GM18517 (cell line): ENCODE data around the gene RPGR.

Experiments used
- ATAC-seq: cut with Tn5 transposase; IDR thresholded peaks from one replicate; pipeline ENCODE4 v1.9.1; 2021; ENCODE audit warnings: mild to moderate bottlenecking, moderate library complexity; ENCODE audit not compliant: unreplicated experiment

The RPGR gene

GRCh38 chrX:38327007-38327774, at the start of gene RPGR:
TSS of gene RPGR (minus strand) at chrX:38327509. CDS start at chrX:38327367, 142 bp downstream.
- peak; percentile 94 for ATAC-seq

GRCh38 chrX:38376747-38377146, 49.4 kb upstream of the RPGR start:
- ATAC-seq: no peak

- ATAC-seq: no peak
These were observed 48.6 kb upstream of the RPGR start for GRCh38 chrX:38375891-38376290.

- ATAC-seq: no peak
These were observed 47.1 kb upstream of the RPGR start for GRCh38 chrX:38374431-38374830.

GRCh38 chrX:38371641-38372040, 44.3 kb upstream of the RPGR start:
- ATAC-seq: no peak

- ATAC-seq: no peak
These were observed 41.5 kb upstream of the RPGR start for GRCh38 chrX:38368774-38369173.

- ATAC-seq: no peak
These were observed 38.6 kb upstream of the RPGR start for GRCh38 chrX:38365954-38366353.

- ATAC-seq: no peak
These were observed 35.7 kb upstream of the RPGR start for GRCh38 chrX:38363046-38363445.

- ATAC-seq: no peak
These were observed 30.7 kb upstream of the RPGR start for GRCh38 chrX:38357747-38358673.

GRCh38 chrX:38356401-38356800, 29.1 kb upstream of the RPGR start:
- ATAC-seq: no peak

- ATAC-seq: no peak
These were observed 25.1 kb upstream of the RPGR start, which contains the start of gene OTC for GRCh38 chrX:38352362-38352761. TSS of gene OTC (plus strand) at chrX:38352604. CDS start at chrX:38352697, 93 bp downstream.

- ATAC-seq: no peak
These were observed 24.0 kb upstream of the RPGR start for GRCh38 chrX:38351346-38351745.

- no peak for ATAC-seq
These were observed 19.8 kb upstream of the RPGR start for GRCh38 chrX:38347136-38347535.

- no peak for ATAC-seq
These were observed 18.8 kb upstream of the RPGR start for GRCh38 chrX:38346150-38346549.

GRCh38 chrX:38342853-38343778, 15.8 kb upstream of the RPGR start:
- no peak for ATAC-seq

GRCh38 chrX:38341442-38341841, 14.1 kb upstream of the RPGR start:
- ATAC-seq: no peak

- no peak for ATAC-seq
These were observed 9.4 kb upstream of the RPGR start for GRCh38 chrX:38336538-38337240.

- no peak for ATAC-seq
These were observed 8.1 kb upstream of the RPGR start for GRCh38 chrX:38335382-38335781.

- peak; percentile 42 for ATAC-seq
These were observed 5.2 kb upstream of the RPGR start for GRCh38 chrX:38332505-38332904.

- peak; percentile 17 for ATAC-seq
These were observed 419 bp upstream of the RPGR start for GRCh38 chrX:38327775-38328081.
